HG03521 (cell line): Measurements from ENCODE around the gene PRKCB.
"Not testable (repeated sequence)": the region's sequence is repeated elsewhere in the genome, so short reads cannot be mapped to it uniquely, and the experiment has no call there.

Source experiments
- ATAC-seq: cut with Tn5 transposase; IDR thresholded peaks from one replicate; pipeline ENCODE4 v1.9.1; 2021; ENCODE audit warnings: mild to moderate bottlenecking, moderate library complexity; ENCODE audit not compliant: unreplicated experiment

The PRKCB gene

DNA sequence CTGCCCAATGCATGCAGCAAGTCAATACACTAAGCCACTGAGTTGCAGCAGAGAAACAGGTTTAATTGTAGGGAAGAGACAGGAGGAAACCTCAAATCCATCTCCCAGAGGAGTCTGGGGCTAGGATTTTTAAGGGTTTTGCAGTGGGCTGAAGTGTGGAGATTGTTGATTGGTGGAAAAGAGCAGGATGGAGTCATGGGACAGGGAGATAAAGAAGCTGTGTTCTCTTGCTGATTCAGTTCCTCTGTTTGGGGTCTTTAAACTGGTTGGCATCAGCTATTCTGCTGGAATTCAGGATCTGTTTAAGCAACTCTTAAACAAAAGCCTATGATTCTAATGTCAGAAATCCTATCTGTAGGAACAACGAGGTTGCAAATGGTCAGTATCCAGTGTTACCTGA lies 239.5 kb downstream of the PRKCB start:
- ATAC-seq = no peak

DNA sequence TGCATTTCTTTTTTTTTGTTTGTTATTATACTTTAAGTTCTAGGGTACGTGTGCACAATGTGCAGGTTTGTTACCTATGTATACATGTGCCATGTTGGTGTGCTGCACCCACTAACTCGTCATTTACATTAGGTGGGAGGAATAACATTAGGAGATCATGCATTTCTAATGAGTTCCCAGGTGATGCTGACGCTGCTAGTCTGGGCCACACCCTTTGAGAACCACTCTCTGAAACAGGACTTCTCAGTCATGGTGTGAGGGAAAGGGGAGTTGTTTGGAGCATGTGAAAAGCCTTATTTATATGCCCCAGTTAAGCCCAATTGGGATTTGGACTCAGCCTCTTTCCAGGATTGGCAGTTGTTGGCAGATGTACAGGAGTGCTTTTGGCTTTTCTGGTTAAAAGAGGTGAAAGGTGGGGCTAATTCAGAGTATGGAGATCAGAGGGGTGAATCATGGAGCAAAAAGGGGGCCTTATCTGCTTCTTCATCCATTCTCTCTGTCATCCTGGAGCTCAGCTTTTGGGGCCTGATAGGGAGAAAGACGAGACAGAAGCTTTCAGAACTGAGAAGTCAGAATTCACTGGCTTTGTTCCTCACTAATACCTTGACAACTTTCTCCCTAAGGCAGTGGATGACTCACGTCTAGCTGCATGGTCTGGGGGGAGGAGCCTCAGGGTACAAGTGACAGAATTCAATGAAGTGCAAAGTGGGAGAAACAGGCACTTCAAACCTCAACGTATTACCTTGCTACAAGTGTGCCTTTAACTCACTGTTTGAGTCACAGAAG lies 240.3 kb downstream of the PRKCB start:
- ATAC-seq = no peak

DNA sequence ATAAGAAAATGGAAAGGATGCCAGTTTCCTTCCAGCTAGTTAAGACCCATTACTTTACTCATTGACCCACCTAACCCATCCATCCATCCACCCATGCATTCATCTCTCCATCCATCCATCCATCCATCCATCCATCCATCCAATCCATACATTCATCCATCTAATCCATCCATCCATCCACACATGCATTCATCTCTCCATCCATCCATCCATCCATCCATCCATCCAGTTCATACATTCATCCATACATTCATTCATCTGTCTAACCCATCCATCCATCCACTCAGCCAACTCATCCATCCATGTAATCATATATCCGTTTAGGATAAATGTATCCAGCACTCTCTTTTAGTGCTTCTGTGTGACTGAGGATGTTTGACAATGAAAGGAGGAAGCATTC lies 241.5 kb downstream of the PRKCB start:
- ATAC-seq = no peak

DNA sequence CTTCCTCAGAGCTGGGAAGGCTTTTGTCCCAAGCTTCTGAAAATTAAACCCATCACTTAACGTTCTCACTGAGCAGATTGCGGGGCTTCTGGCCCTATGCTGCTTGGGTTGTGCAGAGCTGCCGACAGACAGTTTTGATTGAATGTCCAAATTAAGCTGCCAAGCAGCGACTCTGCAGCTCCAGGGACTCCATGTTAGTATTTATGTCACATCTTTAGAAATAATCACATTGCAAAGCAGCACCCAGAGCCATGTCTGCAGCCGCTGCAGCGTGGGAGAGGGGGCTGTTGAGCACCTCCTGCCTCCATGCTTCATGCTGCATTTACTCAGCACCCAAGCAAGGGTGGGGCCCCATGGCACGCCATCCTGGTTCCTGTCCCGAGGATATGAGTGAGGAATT lies 242.2 kb downstream of the PRKCB start:
- no peak for ATAC-seq

DNA sequence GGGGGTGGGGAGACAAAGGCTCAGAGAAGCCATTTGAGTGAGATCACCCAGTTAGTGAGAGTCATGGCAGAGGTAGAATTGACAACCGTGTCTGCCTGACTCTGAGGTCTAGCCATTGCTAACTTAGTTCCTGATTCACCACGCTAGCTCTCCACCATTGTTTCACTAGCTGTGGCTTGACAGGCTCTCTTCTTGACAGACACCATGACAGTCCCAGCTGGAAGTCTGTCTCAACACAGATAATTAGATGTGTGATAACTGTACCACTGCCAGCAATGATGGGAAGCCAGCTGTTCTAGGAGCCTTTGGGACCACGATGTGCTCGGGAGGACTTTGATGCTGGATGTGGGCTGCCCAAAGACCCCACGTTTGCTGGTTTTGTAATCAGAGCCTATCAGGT lies 249.9 kb downstream of the PRKCB start:
- ATAC-seq = no peak

DNA sequence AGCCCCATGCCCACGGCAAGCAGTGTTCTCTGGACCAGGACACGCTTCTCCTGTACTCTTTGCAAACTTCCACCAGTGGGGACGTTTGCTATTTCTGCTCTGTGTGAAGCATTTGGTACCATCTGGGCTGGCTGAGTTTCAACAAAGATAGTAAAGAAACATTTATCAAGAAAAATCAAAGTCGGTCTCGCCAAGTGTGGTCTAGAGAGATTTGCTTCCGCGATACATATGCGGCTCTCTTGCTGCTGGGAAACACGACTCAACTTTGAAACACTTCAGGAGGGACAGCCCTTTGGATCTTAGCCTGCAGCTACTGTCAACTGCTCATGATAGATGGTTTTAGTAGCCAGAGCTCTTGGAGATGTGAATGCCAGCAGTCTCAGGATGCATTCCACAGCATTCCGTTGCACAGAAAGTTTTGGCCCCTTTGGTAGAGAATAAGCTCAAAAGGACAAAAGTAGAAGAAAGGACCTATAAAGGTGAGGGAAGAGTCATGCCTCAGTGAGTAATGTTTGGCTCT lies 252.2 kb downstream of the PRKCB start:
- no peak for ATAC-seq

DNA sequence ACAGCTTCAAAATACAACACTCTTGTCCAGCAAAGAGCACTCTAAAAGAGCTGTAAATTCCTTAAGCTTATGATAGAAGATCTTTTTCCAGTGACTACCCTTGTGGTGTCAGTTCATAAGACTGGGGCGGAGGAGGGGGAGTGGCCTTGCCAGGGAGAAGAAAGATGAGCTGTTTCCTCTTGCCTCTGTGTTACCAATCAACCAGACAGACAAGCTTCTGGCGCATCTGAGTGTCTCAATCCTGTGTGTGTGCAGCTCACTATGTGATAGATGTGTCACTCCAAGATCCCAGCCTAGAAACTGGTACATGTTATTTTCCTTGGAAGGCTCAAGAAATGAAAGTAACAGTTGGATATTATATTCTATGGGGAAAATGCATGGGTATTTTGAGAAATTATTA lies 253.0 kb downstream of the PRKCB start:
- ATAC-seq = no peak

DNA sequence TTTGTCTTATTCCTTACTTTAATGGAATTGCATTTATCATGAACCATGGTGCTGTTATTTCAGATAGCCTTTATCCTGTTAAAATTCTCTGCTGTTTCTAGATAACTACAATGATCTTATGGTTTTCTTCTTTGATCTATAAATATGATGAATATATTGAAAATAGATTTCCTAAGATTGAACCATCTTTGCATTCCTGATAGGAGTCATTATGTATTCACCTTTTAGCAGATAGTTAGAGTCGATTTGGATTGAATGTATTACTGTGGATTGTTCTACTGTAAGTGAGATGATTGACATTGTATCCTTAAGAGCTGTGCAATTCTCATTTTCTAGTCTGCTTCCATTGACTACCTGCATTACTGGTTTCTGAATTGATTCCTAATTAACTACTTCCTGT lies 255.3 kb downstream of the PRKCB start:
- ATAC-seq = no peak

DNA sequence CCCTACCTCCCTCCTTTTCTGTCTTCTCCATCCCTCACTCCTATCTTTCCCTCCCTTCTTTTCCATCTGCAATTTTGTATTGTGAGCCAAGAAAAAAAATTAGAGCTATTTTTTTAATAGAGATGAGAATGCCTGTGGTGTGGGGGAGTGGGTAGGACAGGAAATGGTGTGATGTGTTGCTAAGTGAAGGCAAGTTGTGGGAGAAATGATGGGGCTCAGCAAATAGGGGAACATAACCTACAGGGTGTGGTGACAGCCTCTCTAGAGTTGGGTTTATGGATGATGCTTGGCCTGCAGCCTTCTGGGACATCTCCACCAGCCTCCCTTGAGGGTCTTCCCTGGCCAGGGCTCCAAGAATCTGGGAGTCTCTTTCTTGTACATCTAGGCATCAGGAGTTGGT lies 257.3 kb downstream of the PRKCB start:
- ATAC-seq = no peak

DNA sequence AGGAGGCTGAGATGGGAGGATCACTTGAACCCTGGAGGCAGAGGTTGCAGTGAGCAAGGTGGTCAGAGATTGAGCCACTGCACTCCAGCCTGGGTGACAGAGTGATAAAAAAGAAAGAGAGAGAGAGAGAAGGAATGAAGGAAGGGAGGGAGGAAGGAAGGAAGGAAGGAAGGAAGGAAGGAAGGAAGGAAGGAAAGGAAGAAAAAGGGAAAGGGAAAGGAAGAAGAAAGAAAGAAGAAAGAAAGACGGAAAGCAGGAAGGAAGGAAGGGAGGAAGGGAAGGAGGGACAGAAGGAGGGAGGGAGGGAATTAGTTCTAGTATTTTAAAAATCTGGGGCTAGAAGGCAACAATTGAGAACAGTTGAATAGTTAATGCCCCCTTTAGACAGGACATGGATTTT lies 258.9 kb downstream of the PRKCB start:
- no peak for ATAC-seq

DNA sequence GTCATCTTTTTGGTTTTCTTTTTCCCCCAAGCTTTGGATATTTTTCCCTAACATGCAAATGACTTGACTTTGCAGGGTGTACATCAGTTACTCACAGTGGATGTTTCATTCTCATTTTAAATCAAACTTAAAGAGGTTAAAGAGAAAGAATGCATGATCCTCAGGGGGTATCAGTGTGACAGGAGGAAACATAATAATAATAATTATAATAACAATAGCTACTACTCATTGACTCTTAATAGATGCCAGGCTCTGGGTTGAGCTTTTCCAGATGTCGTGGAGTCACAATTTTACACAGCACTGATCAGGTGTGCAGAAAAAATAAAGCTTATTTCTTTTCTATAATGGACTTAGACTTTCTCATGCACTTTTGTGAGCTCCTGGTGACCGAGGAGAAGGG lies 263.1 kb downstream of the PRKCB start:
- ATAC-seq = no peak

DNA sequence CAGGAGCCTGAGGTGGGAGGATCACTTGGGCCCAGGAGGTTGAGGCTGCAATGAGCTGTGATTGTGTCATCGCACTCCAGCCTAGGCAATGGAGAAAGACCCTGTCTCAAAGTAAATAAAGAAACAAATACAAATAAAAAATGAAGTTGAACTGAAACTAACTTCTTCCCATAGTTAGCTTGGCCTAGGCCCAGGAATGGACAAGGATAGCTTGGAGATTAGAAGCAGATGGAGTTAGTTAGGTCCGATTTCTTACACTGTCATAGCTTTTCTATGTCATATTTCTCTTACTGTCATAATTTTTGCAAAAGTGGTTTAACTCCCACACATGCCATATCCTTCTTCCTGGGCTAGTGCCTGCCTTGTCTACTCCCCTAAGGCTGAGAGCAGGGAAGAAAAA lies 265.6 kb downstream of the PRKCB start:
- no peak for ATAC-seq

DNA sequence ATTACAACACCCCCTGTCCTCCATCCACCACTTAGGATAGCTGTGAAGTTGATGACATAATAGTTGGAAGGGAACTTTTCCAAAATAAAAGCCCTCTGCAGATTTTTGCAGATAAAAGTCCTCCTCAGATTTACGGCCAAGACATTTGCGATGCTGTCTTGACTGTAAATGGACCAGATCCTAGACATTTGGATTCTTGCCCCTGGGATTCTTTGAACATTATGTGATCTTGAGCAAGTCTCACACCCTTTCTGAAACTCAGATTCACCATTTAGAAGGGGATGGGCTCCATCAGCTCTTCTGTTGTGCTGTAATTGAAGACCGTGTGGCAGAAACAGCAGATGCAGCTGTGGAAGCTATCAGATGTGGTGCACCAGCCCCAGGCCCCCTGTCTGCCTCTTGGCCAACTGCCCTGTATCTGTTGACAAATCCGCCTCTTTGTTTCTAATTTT lies 266.5 kb downstream of the PRKCB start:
- no peak for ATAC-seq

DNA sequence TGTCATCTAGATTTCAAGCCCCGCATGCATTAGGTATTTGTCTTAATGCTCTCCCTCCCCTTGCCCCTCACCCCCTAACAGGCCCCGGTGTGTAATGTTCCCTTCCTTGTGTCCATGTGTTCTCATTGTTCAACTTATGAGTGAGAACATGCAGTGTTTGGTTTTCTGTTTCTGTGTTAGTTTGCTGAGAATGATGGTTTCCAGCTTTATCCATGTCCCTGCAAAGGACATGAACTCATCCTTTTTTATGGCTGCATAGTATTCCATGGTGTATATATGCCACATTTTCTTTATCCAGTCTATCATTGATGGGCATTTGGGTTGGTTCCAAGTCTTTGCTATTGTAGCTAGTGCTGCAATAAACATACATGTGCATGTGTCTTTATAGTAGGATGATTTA lies 269.7 kb downstream of the PRKCB start:
- not testable (repeated sequence) for ATAC-seq

DNA sequence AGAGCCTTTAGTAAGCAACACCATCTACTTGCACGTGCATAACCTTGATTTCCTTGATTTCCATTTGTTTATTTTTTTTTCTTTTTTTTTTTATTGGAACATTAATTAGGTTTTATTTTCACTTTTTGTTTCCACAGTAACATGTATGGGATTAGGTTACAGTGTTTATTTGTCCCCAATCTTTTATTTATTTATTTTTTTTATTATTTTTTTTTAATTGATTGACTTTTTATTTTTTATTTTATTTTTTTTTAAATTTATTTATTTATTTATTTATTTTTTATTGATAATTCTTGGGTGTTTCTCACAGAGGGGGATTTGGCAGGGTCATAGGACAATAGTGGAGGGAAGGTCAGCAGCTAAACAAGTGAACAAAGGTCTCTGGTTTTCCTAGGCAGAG lies 272.3 kb downstream of the PRKCB start:
- ATAC-seq = not testable (repeated sequence)

DNA sequence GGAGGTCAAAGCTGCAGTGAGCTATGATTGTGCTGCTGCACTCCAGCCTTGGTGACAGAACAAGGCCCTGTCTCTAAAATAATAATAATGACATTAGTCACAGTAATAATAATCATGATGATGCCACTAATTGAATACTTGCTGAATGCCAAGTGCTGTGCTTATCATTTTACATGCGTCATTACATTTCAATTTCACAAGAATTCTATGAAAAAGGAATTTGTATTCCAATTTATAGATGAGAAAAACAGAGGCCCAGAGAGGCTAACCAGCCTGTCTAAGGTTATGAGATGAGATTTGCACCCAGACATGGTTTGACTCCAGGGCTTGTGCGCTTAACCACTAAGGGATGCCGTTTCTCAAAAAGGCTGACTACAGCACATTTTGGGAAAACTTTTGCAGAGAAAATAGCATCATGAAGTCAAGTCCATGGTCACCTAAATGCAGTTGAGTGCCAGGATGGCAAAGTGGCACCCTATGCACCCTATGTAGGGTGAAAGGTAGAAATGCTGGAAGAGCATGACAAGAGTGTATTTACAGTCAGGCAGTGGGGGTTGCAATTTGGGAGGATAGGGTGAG lies 276.0 kb downstream of the PRKCB start:
- ATAC-seq = no peak

DNA sequence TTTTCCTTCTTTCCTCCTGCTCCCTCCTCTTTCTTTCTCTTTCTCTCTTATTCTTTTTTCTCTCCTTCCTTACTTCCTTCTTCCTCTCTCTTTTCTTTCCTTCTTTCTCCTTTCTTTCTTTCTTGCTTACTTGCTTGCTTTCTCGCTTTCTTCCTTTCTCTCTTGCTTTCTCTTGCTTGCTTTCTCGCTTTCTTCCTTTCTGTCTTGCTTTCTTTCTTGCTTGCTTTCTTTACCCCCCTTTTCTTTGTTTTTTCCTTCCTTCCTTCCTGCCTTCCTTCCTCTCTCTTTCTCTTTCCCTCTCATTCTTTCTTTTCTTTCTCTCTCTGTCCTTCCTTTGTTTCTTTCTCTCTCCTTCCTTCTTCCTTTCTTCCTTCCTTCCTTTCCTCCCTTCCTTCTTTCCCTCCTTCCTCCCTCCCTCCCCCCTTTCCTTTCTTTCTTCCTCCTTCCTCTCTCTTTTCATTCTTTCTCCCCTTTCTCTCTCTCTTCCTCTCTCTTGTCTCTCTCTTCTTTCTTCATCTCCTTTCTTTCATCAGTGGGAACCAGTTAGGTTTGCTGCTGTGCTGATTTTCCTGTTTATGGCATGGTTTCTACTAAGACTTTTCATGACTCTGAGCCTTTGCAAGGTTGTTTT lies 277.4 kb downstream of the PRKCB start:
- ATAC-seq = no peak

DNA sequence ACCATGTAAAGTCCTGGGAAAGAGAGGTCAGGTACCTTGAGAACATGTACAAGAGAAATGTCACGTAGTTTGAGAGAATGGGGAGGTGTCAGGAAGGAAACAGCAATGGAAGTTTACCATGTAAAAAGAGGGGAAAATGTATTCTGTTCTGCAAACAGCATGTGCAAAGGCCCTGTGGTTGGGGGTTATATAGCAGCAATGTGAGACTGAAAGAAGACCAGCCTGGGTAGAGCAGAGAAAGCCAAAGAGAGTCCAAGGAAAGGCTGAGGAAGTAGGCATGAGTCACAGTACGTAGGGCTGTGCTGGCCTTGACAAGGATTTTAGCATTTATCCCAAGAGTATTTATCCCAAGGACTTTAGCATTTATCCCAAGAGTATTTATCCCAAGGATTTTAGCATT lies 279.1 kb downstream of the PRKCB start:
- no peak for ATAC-seq

DNA sequence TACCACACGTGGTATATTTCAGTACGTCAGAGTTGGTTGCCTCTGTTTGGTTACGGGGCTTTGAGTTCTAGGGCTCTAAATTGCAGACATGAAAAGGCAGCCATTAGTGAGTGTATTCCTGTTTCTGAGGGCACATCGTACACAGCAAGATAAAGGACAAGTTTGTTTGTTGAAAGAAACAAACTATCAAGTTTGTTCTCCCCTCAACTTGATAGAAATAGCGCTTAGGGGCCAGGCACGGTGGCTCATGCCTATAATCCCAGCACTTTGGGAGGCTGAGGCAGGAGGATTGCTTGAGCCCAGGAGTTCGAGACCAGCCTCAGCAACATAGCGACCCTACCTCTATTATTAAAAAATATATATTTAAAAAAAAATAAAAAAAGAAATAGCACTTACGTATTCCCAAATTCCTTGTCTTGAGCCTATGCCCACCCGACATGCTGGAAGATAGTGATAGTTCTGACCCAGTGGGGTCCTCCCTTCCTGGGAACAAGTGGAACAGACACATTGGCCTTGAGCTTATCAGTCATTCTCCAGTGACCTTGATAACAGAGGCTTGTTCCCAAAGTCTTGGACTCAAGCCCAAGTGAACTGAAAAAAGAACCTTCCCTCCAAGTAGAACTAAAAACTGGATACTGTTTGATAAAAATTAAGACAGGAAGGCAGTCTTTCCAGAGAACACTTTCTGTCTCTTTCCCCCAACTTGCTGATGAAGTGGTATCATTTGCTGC lies 280.4 kb downstream of the PRKCB start:
- no peak for ATAC-seq

DNA sequence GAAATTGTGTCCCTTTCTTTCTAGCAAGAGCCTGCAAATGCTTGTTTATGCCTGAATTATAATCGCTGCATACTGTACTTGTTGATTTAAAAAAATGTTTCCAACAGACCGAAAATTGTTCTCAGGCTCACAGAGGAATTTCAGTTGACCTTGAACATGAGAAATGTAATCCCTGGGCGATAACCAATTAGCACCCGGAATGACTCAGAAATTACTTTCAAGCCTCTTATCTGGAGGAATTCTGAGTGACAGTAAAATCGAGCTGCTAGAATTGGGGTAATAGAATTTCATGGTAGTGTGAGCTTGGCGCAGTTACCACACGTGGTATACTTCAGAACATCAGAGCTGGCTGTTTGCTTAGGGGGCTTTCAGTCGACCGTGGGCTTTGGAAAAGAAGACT lies 281.2 kb downstream of the PRKCB start:
- no peak for ATAC-seq

DNA sequence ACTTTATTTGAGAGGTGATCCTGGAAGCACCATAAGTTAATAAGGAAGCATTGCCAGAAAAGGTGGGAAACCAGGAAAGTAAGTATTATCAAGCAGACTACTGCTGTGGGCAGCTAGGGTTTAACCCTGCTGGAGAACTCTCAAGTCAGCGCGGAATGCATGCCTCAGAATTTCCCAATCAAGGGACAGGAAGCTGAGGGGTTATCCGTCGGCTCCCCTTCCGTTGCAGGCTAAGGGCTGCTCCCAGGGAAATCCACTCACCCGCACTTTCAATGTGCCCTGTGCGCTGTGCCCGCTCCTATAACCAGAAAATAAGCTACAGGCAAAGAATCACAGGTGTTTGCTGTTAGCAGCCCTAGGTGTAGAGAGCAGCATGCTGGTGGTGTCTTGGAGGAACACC lies 281.9 kb downstream of the PRKCB start:
- ATAC-seq = no peak
